HG03378 (cell line): Measurements from ENCODE around the gene RHOBTB1.

Experiments
- ATAC-seq: cut with Tn5 transposase; IDR thresholded peaks from one replicate; pipeline ENCODE4 v1.9.1; 2021; ENCODE audit warnings: mild to moderate bottlenecking, moderate library complexity; ENCODE audit not compliant: unreplicated experiment

RHOBTB1 gene

DNA sequence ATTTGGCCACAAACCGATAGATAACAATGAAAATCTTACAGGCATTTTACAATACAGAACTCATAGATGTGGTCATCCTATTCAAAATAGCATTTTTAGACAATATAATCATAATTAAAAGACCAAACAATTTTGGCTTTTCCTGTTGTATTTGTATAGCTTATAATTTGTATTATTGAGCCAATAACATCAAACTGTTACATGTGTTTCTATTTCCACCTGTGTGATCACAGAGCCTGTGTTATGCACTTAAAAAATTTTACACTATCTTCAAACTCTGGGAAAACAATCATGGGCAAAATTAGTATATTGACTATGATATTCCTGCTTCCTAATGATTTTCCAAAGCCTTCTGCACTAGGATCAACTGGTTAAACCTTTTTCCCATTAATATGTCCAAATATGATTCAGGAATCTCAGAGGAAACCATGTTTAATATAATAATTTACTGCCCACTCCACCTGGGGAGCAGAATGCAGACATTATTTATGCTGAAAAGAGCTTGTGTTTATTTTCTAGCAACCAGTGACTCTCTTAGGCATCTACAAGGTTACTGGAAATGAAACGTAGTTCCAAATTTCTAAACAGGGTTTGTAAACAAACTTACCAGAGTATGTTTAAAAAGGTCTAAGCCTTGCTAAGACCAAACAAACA lies 1.7 kb downstream of the RHOBTB1 start:
- no peak for ATAC-seq

DNA sequence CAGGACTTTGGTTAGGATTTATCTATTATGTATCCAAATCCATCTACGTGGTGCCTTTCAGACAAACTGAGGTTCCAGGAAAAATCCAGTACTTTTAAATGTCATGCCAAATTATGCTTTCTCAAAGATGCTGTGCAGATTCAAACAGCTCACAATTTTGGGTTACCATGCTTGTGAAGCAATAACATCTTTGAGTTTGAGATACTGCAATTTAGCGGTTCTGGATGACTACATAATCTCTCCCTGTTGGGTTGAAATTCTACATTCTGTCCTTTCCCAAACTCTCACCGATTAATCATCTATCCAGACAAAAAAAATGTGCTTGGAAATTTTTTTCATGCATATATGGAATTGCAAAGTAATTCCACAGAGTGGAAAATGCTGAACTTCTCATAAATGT lies 3.5 kb downstream of the RHOBTB1 start:
- ATAC-seq: no peak

DNA sequence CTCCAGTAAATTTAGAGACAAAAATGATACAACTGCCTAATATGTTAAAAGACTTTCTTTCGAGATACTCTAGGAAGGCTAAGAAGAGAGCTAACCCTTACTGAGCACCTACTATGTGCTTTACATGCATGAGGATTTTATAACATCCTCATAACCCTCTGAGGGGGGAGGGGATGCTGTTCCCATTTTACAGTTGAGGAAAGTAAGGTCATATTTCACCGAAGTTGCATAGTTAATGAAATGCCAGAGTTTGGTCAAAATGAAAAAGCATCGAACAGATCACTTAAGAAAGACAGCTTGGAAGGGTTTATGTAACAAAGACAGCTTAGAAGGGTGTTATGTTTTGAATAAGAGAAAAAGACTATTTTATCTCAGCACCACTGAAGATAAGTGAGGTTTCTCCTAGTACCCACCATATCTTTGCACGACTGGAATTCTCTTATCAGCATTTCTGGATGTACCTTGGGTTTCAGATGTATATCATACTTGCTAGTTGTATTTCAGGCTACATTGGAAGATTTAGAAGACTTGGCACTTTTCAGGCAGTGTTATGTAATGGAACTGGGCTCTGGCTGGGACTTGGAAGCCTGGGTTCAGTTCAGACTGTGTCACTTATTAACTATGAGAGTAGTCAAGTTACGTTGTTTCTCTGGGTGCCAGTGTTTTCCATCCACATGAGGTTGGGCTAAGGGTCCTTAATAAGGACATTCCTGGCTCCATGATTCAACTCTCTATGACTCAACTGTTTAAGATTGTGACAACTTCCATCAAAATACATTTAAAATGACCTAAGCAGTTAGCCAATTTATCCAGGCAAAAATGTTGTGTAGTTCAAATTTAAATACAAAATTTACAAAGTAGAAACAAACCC lies 6.0 kb downstream of the RHOBTB1 start:
- no peak for ATAC-seq

DNA sequence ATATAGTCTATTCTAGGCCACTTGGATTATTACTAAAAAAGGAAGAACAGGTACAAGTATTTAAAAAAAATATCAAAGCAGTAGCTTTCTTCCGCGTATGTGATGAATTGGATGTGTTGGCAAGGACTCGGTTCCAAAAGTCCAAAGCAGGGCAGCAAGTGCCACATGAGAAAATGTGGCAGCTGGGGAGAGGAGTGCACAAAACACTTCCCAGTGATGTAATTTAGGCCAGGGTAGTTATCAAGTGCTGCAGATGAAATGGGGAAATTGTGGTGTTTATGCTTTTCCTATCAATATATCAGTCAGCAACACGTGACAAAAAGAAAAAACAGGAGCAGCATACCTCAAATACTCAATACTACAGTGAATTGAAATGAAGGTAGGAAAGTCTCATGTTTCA lies 7.0 kb downstream of the RHOBTB1 start:
- no peak for ATAC-seq

DNA sequence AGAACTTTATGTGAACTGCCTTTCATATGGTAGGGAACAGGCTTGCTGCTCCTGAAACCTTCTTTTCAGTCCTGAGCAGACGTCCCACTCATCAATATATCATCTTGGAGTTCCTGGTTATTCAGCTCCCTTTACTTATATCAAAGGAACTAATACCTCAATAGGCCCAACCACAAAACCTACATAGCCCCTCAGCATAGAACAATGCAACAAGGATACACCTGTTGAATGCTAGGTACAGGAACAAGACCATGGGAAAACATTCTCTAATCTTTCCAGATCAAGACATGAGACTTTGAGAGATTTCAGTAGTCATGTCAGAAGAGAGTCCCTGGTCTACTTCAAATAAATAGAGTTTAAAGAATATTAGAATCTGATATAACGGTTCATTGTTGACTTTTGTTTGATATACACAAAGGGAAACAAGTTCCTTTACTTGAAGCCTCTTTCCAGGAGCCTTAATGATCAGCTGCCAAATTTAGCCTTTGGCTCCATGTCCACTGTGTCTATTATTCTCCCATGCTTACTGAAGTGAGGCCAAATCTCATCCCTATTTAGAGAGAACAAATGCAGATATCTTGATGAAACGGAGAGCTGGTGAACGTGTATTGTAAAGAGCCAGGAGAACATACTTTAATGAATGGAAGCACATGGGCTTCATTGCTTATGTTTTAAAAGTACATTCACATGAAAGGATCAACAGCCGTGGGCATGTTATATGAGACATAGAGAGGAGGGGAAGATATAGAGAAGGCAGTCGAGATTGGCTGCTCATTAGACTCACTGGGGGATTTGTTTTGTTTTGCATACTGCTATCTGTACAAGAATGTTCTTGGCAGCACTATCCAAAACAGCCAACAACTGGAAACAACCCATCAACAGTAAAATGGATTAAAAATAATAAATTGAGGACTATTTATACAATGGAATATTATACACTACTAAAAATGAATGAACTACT lies 9.5 kb downstream of the RHOBTB1 start:
- no peak for ATAC-seq

DNA sequence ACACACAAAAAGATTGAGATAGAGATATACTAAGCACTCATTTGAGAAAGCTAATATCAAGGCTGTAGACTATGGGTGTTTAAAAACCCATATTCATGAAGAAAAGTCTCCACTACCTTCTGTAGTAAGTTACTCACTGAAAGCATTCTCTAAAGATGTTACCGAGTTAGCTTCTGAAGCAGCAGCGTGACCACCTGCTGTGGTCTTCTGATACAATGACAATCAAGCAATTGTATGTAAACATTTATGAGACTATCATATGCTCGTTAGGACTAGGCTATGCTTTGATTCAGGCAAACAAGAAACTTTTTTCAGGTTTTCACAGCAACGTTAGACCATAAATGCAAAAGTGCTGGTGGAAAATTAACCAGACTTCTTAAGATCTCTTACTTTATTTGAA lies 11.2 kb downstream of the RHOBTB1 start:
- no peak for ATAC-seq

DNA sequence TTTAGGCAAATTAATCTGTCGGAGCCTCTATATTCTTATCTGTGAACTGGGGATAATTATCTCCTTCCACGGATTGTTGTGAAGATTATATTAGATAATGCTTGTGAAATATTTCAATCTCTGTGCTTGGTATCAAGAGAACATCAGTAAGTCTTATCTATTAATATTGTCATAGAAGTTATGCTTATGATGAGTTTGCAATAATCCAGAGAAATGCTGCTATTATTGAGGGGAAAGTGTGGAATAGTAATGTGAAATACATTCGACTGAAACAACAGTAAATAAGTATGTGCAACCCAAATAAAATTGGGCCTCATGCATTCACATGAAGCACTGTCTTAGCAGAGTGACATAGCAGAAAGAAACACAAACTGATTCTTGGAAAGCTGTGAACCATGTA lies 13.7 kb downstream of the RHOBTB1 start:
- ATAC-seq: no peak

DNA sequence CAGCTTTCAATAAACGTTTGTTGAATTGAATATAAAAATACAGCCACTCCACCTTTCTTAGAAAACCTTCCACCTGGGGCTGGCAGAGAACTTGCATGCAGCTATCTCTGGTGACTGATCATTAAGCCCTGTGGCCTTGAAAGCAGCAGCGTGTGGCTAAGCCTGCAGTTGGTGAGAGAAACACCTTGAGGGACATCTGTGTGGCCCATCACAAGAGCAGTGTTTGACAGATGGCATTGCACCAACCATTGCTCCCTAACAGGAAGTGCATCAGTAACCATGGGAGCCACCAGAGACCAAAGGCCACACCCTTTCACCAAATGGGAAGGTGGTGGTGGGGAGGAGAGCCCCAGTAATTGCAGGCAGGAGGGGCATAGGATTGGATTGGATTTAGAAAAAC lies 22.4 kb downstream of the RHOBTB1 start:
- no peak for ATAC-seq

DNA sequence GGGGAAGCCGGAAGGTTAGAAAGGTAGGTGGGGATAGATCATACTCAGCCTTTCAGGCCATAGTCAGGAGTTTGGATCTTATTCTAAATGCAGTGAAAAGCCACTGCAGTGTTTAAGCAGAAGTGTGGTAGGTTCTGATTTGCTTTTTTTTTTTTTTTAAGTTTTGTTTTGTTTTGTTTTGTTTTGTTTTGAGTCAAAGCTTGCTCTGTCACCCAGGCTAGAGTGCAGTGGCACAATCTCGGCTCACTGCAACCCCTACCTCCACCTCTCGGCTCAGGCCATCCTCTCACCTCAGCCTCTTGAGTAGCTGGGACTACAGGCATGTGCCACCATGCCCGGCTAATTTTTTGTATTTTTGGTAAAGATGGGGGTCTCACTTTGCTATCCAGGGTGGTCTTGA lies 23.5 kb downstream of the RHOBTB1 start:
- no peak for ATAC-seq

DNA sequence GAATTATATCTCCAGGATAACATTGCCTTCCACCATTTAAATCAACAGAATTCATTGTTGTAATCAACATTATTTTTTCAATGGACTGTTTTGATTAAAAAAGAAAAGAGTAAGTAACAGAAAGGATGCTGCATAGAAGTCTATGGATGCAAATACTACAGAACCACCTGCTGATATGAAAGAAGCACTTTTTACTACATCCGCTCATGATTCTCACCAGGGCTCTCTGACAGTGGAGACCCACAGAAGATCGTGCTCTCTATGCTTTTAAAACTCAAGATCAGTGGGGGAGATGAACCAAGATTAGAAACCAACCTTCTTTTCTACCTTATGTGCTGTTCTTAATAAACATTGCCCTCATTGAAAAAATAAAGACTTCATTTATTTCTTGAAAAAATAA lies 24.4 kb downstream of the RHOBTB1 start:
- ATAC-seq: no peak

DNA sequence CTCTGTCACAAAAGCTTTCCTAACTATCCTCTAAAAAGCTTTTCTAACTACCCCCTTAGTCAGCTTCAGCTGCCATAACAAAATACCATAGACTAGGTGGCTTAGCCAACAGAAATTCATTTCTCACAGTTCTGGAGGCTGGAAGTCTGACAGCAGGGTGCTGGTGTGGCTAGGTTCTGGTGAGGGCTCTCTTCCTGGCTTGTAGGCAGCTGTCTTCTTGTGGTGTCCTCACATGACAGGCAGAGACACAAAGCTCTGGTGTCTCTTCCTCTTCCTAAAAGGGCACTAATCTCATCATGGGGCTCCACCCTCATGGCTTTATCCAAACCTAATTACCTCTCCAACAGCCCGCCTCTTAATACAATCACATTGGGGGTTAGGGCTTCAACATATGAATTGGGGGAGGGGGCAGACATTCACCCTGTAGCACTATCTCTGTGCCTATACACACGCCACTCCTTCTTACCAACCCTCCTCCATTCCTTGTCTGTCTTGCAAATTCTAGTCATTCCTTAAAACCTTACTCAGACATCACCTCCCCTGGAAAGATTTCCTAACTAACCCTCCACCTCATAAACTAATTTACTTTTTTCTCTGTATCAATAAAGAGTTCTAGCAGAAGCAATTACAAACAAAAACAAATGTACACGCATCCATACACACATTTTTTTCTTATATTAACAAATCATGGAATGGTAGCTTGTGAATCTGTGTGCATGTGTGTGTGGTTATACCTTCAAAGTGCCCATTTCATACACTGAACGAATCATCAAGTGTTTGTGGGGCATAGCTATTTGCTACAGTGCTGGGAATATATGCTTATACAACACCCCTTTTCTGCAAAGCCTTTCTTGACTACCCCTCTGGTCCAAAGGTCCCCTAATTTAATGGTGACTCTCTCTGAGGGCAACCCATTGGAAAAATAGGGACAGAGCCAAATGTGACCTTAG lies 26.4 kb downstream of the RHOBTB1 start:
- no peak for ATAC-seq

DNA sequence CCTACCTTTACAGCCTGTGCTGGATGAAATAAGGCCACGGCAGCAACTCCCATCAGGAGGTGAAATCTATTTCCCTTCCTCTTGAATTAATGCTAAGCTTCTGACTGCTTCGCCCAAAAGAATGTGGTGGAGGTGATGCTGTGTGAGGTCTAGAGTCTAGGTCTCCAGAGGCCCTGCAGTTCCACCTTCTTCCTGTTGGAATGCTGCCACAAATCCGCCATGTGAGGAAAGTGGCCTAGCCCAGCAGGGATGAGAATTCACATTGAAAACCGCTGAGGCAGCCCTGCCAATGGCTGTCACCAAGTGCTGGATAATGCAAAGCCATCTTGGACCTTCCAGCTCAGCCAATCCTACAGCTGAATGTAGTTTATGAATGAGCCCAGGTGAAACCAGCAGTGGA lies 28.0 kb downstream of the RHOBTB1 start:
- ATAC-seq: no peak

DNA sequence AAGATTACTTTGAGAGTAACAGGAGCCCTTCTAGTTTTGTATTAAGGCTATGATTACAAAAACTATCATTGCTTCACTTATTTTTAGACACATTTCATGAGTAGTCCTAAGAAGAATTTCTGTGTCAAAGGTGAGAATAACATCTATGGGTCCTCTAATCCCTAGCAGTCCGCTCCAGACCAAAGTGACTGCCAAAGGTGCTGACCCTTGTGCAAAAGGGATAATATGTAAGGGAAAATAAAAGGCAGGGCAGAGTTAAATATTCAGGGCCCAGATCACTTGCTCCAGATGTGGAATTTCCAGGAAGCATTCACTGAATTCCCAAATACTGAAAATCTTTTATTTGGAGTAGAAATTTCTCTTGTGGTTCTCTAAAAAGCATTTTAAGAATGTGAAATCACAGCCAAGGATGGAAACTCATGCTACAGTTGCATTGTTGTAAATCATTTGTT lies 29.3 kb downstream of the RHOBTB1 start:
- ATAC-seq: no peak

DNA sequence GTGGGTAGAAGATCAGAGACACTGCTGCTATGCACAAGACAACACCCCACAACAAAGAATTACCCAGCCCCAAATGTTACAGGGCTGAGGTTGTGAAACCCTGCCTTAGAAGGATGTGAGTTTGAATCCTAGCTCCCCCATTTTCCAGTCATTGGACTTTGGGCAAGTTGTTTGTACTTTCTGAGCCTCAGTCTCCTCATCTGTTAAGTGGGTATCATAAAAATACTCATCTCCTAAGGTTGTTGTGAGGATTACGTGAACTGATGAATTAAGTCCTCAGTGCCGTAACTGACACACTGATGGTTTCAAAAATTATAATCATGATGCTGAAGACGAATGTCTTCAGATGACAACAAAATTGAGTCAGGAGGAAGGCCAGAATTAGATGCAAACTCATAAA lies 30.3 kb downstream of the RHOBTB1 start:
- no peak for ATAC-seq

DNA sequence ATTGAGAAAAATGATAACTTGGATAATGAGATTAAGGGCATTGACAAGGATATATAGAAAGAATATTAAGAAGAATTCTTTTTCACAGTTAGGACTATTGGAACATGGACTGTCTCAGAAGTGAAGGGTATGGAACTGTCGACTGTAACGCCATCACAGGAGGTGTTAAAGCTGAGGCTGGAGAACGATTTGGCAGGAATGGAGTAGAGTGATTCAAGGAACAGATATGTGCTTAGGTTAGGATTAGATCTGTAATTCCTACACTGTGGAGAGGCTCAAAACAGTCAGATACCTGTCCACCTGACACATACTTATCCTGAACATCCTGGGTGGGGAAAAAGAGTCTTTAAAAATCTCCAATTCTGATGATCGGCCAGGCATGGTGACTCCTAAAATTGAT lies 30.9 kb downstream of the RHOBTB1 start:
- ATAC-seq: no peak

DNA sequence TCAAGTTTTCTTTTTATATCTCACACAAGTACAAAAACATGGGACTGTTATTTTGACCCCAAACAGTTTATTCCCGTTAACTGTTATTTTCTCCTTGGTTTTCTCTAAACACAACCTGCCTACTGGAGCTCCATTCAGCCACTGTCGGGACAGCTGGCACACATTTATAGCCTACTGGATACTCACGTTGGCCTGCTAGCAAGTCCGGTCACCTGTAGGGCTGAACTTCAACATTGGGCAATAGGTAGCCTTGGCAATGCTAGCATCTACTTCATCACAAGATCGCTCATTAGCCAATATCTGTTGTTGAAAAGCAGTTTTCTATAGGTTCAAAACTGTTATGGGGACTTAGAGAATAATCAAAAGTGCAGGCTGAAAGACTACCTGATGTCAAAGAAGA lies 32.3 kb downstream of the RHOBTB1 start:
- ATAC-seq: no peak

DNA sequence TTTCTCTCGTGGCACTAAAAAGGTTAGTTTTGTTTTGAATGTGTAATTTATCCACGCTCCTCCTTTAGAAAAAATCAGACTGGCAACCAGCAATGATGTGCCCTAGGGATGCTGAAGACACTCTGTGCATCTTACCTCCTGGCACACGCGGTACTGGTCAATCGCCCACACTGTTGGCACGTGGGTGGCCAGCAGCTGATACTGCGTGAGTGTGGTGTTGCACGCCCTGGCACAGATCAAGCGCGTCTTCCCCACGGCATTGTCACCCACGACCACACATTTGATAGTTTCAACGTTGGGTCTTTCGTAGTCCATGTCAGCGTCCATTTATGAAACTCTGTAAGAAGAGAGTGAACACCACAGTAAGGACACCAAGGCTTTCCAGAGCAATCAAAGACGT lies 32.8 kb downstream of the RHOBTB1 start:
- ATAC-seq: no peak

DNA sequence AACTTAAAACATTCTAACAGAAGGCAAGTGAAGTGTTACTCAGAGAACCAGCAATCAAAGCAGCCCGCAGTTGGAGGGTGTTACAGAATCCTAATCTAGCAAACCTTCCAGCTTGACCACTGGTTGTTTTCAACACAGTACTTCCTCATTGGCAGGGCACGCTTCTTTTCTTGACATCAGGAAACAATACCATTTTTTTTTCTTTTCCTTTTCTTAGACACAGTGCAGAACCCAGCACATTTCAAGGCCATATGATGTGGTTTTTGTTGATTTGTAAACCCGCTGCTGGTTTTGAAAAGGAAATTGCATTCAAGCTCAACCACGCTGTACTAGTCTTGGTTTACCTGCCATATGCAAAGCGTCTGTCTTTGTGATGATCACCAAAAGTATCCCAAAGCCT lies 33.4 kb downstream of the RHOBTB1 start:
- ATAC-seq: no peak

DNA sequence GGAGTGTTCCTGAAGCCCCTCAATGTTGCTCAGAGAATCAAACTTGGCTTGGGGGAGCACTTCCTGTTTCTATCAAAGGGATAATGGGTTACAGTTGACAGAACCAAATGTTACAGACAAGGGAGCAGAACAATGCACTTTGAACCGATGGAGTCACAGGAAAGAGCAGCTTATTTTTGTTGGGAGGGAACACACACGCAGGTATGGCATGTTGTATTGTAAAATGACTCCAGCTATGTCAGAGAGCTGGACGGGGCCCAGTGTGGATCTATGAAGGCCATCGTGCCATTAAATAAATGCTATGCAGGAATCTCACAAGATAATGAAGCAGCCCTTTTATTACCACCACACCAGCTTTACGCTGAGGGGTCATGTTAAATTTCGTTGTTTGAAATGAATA lies 35.1 kb downstream of the RHOBTB1 start:
- no peak for ATAC-seq

DNA sequence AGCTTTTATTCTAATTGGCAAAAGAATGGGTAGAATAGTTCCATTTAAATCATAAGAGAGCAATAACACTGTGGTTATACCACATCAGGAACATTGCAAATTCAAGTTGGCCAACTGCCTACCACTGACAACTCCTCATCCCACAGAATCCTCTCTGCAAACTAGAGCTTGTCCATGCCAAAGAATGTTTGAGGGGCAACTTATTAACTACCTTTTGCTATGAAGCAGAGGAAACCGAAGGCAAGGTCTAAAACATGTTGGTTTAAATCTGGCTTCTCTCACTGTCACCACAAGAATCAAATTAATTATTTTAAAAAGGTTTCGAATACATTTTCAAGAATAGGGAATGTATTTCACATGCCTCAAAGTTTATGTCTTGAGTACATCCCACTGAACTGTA lies 36.0 kb downstream of the RHOBTB1 start:
- no peak for ATAC-seq
